IPS DF 19.7 (cell line): ENCODE measurements around the gene SUFU.
A peak's percentile ranks its signal among the peaks of the same experiment; 100 is the strongest.

ENCODE experiments used
- DNase-seq: peaks from one replicate; pipeline ENCODE4 v3.0.0-alpha.2; 2013; ENCODE audit warnings: low read depth, low spot score

Gene SUFU

DNA sequence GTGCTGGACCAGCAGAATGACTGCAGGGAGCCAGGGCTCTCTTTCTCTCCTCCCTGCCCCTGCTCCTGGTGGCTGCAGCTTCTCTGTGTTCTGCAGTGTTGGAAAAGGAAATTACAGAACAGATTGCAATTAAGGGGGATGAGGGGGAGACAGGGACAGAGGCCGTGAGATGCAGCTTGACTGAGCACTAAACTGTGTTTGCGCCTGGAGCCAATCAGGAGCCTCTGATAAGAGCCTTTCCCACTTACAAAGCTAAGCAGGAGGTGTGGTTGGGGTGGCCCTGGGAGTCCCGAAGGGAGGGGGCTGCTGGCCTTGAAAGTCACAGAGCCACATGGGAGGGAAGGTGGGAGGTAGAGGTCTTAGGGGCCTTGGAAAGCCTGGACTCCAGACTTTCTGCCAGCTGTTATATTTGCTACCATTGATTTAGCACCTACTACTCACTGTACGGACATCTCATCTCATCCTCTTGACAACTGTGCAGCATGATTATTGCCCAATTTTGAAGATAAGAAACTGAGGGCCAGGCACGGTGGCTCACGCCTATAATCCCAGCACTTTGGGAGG lies 167.2 kb downstream of the SUFU start:
- no peak for DNase-seq

GRCh38 chr10:102673236-102673818 lies 169.6 kb downstream of the SUFU start:
- no peak for DNase-seq

GRCh38 chr10:102673819-102674511 lies 170.2 kb downstream of the SUFU start:
- DNase-seq: no peak

DNA sequence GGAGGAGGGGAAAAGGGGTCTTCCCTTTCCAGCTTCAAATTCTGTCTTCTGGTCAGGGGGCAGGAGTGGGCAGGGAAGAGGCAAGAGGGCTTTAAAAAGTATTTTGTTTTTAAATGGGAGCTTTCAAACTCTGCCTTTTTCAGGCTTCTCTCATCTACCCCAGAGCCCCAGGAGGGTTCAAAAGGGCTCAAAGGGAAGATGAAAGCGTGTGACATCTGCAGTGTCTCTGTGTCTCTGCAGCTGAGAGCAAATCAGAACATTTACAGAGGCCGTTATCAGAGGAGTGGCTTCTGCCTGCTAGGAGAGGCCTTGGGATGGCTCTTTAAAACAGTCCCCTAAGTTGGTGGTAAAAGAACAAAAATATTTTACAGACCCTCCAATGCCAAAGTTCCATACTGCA lies 170.8 kb downstream of the SUFU start:
- DNase-seq: no peak

DNA sequence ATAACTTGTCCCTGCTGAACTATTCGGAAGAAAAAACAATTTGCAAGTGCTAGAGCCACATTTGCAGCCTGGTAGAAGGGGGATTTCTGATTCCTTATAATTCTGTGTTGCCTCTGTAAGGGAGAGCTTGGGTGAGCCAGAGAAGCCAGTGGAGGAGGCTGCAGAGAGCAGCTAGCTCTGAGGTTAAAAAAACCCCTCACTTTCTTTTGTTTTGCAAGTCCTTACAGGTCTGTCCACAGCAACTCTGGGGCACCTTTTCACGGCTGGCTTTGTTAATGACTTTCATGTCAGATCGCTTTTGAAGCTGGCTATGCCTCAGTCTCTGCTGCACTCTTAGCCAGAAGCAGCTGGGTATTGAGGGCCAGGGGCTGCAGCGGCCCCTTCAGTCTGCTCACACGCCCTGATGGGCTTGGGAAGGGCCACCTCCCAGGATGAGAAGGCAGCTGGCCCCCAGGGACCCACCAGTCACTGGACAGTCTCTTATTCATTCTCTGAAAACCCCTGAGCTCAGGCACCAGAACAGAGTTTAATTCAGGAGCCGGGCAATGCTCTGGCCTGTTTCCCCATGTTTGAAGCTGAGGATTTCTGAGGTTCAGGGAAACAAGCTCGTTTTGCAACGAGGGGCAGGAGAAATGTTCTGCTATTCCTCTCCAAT lies 171.4 kb downstream of the SUFU start:
- DNase-seq: no peak

GRCh38 chr10:102675666-102676533 lies 172.1 kb downstream of the SUFU start:
- DNase-seq: no peak

- DNase-seq: no peak
These were observed 173.0 kb downstream of the SUFU start for GRCh38 chr10:102676534-102677315.

- no peak for DNase-seq
These were observed 173.7 kb downstream of the SUFU start for GRCh38 chr10:102677331-102678067.

DNA sequence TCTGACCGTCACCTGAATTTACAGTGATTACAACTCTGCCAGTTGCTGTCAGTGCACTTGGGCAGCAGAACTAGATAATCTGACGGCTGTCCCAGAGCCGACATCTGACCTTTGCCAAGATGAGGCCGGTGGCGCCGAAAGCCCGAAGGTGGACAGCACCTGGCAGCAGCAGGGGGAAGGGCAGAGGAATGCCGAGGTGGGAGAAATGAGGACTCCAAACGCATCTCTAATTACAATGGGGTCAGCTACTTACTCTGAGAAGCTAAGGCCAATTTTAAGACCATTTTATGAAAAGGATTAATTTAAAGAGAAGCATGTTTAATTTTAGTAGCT lies 174.3 kb downstream of the SUFU start:
- DNase-seq: no peak

DNA sequence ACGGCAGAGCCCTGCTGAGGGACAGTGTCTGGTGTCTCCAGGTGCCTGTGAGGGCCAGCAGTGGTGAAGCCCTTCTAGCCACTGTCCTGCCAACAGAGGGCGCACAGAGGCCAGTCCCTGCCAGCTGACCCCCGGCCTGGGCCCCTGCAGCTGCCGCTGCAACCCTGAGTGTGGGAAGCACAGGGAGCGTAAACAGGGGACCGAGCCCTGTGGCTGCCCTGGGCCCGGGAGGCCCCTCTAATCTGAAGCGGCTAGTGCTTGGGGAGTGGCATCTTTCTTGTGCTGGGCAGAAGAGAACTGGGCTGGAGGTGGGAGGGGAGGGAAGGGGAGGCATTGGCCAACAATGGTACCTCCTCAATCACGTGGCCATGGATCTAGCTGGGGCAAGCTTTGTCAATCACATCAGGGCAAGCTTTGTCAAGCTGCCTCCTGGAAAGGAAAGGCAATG lies 175.1 kb downstream of the SUFU start:
- DNase-seq: peak; percentile 38

- DNase-seq: no peak
These were observed 175.8 kb downstream of the SUFU start for GRCh38 chr10:102679596-102679995.

- no peak for DNase-seq
These were observed 177.9 kb downstream of the SUFU start for GRCh38 chr10:102681696-102682095.

DNA sequence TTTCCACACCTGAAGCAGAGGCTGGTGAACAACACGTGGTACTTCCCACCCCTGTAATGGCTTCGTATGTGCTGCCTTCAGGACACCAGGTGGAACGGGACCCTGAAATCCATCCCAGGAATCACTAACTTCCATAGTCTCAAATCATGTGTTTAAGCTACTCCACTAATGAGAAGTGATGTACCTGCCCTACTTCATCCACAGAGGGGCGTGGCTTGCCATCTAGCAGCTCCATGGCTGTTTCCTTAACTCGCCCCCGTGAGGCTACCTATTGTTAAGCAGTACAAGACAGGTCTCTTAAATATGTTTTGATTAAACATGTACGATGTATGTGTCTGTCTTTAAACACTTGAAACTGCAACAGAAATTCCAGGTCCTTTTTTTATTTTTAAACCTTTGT lies 178.6 kb downstream of the SUFU start:
- no peak for DNase-seq

- no peak for DNase-seq
These were observed 179.2 kb downstream of the SUFU start for GRCh38 chr10:102682981-102683380.
